Measurements from ENCODE around the gene FGR.

The FGR gene

GRCh38 chr1:27597516-27598294 lies 37.3 kb downstream of the FGR start:
- TF ChIP-seq, protein P1, sequence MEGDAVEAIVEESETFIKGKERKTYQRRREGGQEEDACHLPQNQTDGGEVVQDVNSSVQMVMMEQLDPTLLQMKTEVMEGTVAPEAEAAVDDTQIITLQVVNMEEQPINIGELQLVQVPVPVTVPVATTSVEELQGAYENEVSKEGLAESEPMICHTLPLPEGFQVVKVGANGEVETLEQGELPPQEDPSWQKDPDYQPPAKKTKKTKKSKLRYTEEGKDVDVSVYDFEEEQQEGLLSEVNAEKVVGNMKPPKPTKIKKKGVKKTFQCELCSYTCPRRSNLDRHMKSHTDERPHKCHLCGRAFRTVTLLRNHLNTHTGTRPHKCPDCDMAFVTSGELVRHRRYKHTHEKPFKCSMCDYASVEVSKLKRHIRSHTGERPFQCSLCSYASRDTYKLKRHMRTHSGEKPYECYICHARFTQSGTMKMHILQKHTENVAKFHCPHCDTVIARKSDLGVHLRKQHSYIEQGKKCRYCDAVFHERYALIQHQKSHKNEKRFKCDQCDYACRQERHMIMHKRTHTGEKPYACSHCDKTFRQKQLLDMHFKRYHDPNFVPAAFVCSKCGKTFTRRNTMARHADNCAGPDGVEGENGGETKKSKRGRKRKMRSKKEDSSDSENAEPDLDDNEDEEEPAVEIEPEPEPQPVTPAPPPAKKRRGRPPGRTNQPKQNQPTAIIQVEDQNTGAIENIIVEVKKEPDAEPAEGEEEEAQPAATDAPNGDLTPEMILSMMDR (conservative IDR thresholded peaks at IDR 0.05; ENCODE audit: low read depth, low read length) = no peak
- no peak for DNase-seq (ENCODE audit: low read depth)
- no peak overlapping the region for H3K4me3 ChIP-seq (ENCODE audit: low read length)

DNA sequence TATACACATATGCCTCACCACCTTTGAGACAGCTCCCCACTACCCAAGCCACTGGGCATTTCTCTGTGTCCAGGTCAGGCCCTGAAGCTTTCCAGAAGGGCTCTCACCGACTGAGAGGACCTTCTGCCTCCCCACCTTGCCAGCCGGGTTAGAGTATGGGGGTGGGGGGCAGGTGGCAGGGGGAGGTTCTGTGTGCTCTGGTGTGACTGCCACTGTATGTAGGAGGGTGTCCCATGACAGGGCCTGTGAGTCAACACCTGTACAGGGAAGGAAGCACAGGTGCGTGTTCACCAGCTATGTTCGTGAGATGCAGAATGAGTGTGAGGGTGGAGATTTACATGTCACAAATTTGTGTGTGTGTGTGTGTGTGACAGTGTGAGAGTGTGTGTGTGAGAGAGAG lies 38.0 kb downstream of the FGR start:
- no peak for DNase-seq (ENCODE audit: low read depth)
- TF ChIP-seq, protein P1 (conservative IDR thresholded peaks at IDR 0.05; ENCODE audit: low read depth, low read length) = no peak
- H3K4me3 ChIP-seq (ENCODE audit: low read length) = no peak overlapping the region

- no peak overlapping the region for H3K4me3 ChIP-seq (ENCODE audit: low read length)
- no peak for DNase-seq (ENCODE audit: low read depth)
Measured at GRCh38 chr1:27596261-27596660, 38.7 kb downstream of the FGR start.

DNA sequence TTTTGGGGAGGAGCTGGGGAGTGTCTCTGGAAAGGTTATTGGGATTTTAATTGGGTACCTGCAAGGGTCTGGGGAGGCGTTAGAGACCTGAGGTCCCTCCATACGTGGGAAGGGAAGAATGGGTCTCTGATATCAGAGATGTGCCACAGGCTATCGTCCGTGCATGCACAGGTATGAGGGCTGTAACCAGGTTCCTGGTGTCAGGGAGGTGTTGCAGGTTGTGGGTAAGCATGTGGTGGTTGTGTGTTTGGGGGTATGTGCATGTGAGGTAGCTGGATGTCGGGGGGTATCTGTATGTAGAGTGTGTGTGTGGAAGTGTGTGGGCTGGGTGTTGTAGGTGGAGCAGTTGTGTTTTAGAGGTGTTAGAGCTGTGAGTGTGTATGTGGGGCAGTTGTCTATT lies 39.4 kb downstream of the FGR start:
- no peak overlapping the region for H3K4me3 ChIP-seq (ENCODE audit: low read length)
- TF ChIP-seq, protein P1 (conservative IDR thresholded peaks at IDR 0.05; ENCODE audit: low read depth, low read length) = no peak
- DNase-seq (ENCODE audit: low read depth) = no peak

More at GRCh38 chr1:27596261-27596660, 38.7 kb downstream of the FGR start:
- TF ChIP-seq, protein P1 (conservative IDR thresholded peaks at IDR 0.05; ENCODE audit: low read depth, low read length) = no peak

DNA sequence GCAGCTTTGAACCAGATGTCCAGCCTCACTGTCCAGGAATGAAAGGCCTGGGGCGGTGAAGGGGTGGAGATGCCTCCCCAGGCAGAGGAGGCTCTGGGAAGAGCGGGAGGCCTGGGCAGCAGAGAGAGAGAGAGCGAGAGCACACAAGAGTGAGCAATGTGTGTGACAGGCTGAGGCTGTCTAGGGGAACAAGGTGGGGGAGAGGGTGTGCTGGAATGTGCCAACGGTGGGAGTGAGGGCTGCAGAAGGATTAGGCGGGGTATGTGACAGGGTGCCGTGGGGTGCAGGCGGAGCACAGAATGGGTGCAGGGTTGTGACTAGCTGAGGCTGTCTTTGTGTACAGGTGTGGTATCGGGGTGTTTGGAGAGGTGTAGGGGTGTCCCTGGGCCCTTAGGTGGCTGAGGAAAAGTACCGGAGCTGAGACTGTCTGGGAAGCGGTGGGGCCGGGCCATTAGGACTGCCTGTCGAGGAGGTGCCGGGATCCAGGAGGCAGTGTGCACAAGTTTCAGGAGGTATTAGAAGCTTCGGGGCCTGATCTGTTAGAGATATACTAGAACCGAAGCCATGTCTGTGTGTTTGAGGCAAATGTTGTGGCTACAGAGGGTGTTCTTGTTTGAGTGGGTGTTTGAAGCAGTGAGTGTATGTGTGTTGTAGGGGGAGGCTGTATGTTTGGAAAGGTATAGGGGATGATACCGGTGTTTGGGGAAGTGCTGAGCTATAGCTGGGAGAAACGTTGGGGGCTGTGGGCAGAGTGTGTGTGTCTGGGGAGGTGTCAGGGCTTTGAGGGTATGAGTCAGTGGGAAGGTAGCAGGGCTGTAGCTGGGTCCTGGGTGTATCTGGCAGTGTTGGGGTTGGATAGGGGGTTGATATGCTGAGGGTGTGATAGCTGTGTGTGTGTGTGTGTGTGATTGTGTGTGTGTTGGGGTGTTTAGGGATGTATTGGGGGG lies 40.1 kb downstream of the FGR start:
- TF ChIP-seq, protein P1 (conservative IDR thresholded peaks at IDR 0.05; ENCODE audit: low read depth, low read length) = no peak
- no peak for DNase-seq (ENCODE audit: low read depth)
- peak overlapping the region; percentile 12 for H3K4me3 ChIP-seq (ENCODE audit: low read length)

GRCh38 chr1:27593678-27594563 lies 41.1 kb downstream of the FGR start:
- H3K4me3 ChIP-seq (ENCODE audit: low read length) = no peak overlapping the region
- DNase-seq (ENCODE audit: low read depth) = no peak
- TF ChIP-seq, protein P1 (conservative IDR thresholded peaks at IDR 0.05; ENCODE audit: low read depth, low read length) = no peak

Data from retinal pigment epithelial cell (primary cell).